Measurements from ENCODE around the gene C5orf46. TPM values are rescaled to one million over a fixed set of nuclear protein-coding genes. Genes with fewer than 3 reads are reported as not detected.

C5orf46 gene
- total and polyA plus RNA-seq, 9 of the 15 experiments (the other 6 are each of a cell fraction or from before 2014, with no cell fraction given): not detected

DNA sequence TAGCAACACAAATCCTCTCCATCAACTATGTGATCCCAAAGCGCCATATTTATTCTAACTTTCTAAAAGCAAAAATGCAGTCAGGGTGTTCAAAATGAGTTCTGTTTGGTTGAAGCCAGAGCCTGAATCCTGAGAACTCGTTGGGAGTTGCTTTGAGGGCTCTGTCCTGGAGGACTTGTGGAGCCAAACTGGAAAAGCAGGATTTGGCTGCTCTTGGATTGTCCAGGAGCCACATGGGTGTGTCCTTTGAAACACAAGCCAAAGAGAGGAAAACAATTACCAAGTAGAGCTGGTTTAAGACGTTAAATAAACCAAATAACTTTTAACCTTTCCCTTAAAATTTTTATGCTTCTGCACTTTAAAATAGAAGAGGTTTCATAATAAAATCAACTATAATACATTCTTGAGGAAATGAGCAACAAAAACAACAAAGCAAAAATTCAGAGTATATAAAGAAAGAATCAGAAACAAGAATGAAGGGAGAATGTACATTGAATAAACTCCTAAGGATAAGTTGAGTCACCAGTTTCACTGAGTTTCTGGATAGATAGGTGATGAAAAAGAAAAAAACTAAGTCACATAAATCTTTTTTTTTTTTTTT is 13.5 kb downstream of the C5orf46 start:
- H3K4me2 ChIP-seq (ENCODE audit: insufficient read depth, low read length): no peak overlapping the region
- DNase-seq (ENCODE audit: extremely low read depth in 1 of 4, low spot score in 3 of 4) (no peak), FAIRE-seq (no peak), ATAC-seq (no peak)
- whole genome bisulfite sequencing (ENCODE audit: insufficient coverage, low coverage, missing lambda C conversion rate): 2% methylated on average over 3 of the region's 3 CpGs
- H2AFZ ChIP-seq (ENCODE audit: low read depth, low read length): no peak overlapping the region
- H4K20me1 ChIP-seq (replicated peaks; ENCODE audit: control insufficient read depth, insufficient read depth, low read length): no peaks in the 10 kb centered on the region
- ChIA-PET POLR2A (no interaction called here), CTCF (ENCODE audit: low intra/inter-chr PET ratio) (no interaction called here)
- no peak overlapping the region for H3K4me3 ChIP-seq
- H3K36me3 ChIP-seq (ENCODE audit: control insufficient read depth, insufficient read depth, low read length): no peaks in the 10 kb centered on the region
- H3K27me3 ChIP-seq (ENCODE audit: control insufficient read depth in 2 of 2, insufficient read depth in 2 of 2, low read length in 2 of 2): no peaks in the 10 kb centered on the region
- no peak overlapping the region for H3K9ac ChIP-seq (ENCODE audit: insufficient read depth in 1 of 2, low read depth in 2 of 2, low read length in 2 of 2)
- BruUV-seq (replicated peaks): no TSS peak
- H3K27ac ChIP-seq (ENCODE audit: extremely low read depth, low read depth, low read length): no peak overlapping the region
- in situ Hi-C loops (cut with MboI): no loop called here
- H3K9me1 ChIP-seq (ENCODE audit: control insufficient read depth, insufficient read depth, low read length): no peaks in the 10 kb centered on the region
- intact Hi-C loops (cut with micrococcal nuclease): no loop called here
- H3K79me2 ChIP-seq (ENCODE audit: control insufficient read depth, insufficient read depth, low read length): no peaks in the 10 kb centered on the region
- H3K4me1 ChIP-seq (replicated peaks in 1 of 2; ENCODE audit: control insufficient read depth in 2 of 2, insufficient read depth in 2 of 2, low read length in 2 of 2): no peaks in the 10 kb centered on the region
- no peaks in the 10 kb centered on the region for H3K9me3 ChIP-seq (replicated peaks; ENCODE audit: control insufficient read depth, insufficient read depth, low read depth, low read length)
- TF ChIP-seq ZNF311 (CRISPR knock-in tag; IDR thresholded peaks at IDR 0.05) (no peak), NONO (IDR thresholded peaks at IDR 0.05; ENCODE audit: low read depth in 2 of 2, low read length in 1 of 2) (no peak), ZNF431 (CRISPR knock-in tag; IDR thresholded peaks at IDR 0.05) (no peak), ZNF76 (CRISPR knock-in tag; IDR thresholded peaks at IDR 0.05; ENCODE audit: borderline replicate concordance) (no peak), PCBP2 (IDR thresholded peaks at IDR 0.05; ENCODE audit: low read depth, low read length, poor library complexity, severe bottlenecking) (no peak), JUNB (CRISPR knock-in tag; conservative IDR thresholded peaks at IDR 0.05) (no peak), TAF7 (tag; IDR thresholded peaks at IDR 0.05) (no peak)
- TF ChIP-seq, protein P1, sequence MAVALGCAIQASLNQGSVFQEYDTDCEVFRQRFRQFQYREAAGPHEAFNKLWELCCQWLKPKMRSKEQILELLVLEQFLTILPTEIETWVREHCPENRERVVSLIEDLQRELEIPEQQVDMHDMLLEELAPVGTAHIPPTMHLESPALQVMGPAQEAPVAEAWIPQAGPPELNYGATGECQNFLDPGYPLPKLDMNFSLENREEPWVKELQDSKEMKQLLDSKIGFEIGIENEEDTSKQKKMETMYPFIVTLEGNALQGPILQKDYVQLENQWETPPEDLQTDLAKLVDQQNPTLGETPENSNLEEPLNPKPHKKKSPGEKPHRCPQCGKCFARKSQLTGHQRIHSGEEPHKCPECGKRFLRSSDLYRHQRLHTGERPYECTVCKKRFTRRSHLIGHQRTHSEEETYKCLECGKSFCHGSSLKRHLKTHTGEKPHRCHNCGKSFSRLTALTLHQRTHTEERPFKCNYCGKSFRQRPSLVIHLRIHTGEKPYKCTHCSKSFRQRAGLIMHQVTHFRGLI (CRISPR knock-in tag; IDR thresholded peaks at IDR 0.05): no peak
- TF ChIP-seq, protein P2, sequence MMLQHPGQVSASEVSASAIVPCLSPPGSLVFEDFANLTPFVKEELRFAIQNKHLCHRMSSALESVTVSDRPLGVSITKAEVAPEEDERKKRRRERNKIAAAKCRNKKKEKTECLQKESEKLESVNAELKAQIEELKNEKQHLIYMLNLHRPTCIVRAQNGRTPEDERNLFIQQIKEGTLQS (IDR thresholded peaks at IDR 0.05): no peak
- TF ChIP-seq, protein P2 (CRISPR knock-in tag; conservative IDR thresholded peaks at IDR 0.05): no peak
